Ishikawa (cell line): ENCODE results near the gene IGF2BP1.

Experiments used
- CEBPB ChIP-seq: IDR thresholded peaks from 2 replicates; pipeline ENCODE4 v1.6.1; 2012
- FOXM1 ChIP-seq: IDR thresholded peaks from 2 replicates; pipeline ENCODE4 v1.6.1; 2012; ENCODE audit warnings: low read depth, borderline replicate concordance
- MAX ChIP-seq: IDR thresholded peaks from 2 replicates; pipeline ENCODE4 v1.6.1; 2012
- RAD21 ChIP-seq: IDR thresholded peaks from 2 replicates; pipeline ENCODE4 v1.6.1; 2012; ENCODE audit warnings: low read depth
- TEAD4 ChIP-seq: IDR thresholded peaks from 2 replicates; pipeline ENCODE4 v1.6.1; 2012
- USF1 ChIP-seq: IDR thresholded peaks from 2 replicates; pipeline ENCODE4 v1.6.1; 2012

GRCh38 chr17:49041527-49041926, 44.3 kb downstream of the IGF2BP1 start:
- TF ChIP-seq RAD21, result no peak
- no peak for TF ChIP-seq TEAD4
- TF ChIP-seq FOXM1, result no peak
- no peak for TF ChIP-seq MAX
- TF ChIP-seq CEBPB, result no peak
- TF ChIP-seq USF1, result no peak
